ENCODE results near the gene GPSM1.

- TF ChIP-seq CTCF (IDR thresholded peaks at IDR 0.05 in 2 of 3, conservative IDR thresholded peaks at IDR 0.05 in 1 of 3; ENCODE audit: borderline replicate concordance in 1 of 3, insufficient read depth in 1 of 3, low read depth in 2 of 3, low read length in 2 of 3) (no peak), YY1 (IDR thresholded peaks at IDR 0.05; ENCODE audit: extremely low read depth, insufficient replicate concordance, low read depth, low read length) (no peak), MAX (IDR thresholded peaks at IDR 0.05) (no peak), RAD21 (IDR thresholded peaks at IDR 0.05; ENCODE audit: low read depth) (no peak), POLR2AphosphoS5 (IDR thresholded peaks at IDR 0.05; ENCODE audit: low read depth, low read length) (no peak), ELF1 (IDR thresholded peaks at IDR 0.05; ENCODE audit: borderline replicate concordance, low read depth) (no peak)
Measured at GRCh38 chr9:136340356-136341041, 13.2 kb downstream of the GPSM1 start.

Measured in HCT116 (cell line).